ENCODE measurements around the gene TMEM186. TPM values are rescaled to one million over a fixed set of nuclear protein-coding genes. Genes with fewer than 3 reads are reported as not detected.

TMEM186 gene
- total and polyA plus RNA-seq, 9 of the 15 experiments (the other 6 are each of a cell fraction or from before 2014, with no cell fraction given), result 10.1 to 33.4 (median 16.4) TPM

- TF ChIP-seq HMBOX1 (IDR thresholded peaks at IDR 0.05), result peak; percentile 63; the same call in 1 of the 2 replicates
- TF ChIP-seq SMARCB1 (IDR thresholded peaks at IDR 0.05; ENCODE audit: insufficient read length, low read depth), result no peak
- TF ChIP-seq ZBED1 (IDR thresholded peaks at IDR 0.05), result no peak
- no peak for TF ChIP-seq NFE2L1 (tag; IDR thresholded peaks at IDR 0.05; ENCODE audit: borderline replicate concordance, low read depth)
- peak in 1 of 2 experiments; percentile 34; a peak in 1 of 4 replicates for TF ChIP-seq TRIM24 (IDR thresholded peaks at IDR 0.05)
- TF ChIP-seq POLR2A (conservative IDR thresholded peaks at IDR 0.05), result no peak
- TF ChIP-seq SMARCA4 (IDR thresholded peaks at IDR 0.05), result peak; percentile 66; the same call in 1 of the 2 replicates
- peak; percentile 53 for TF ChIP-seq DPF2 (IDR thresholded peaks at IDR 0.05)
- TF ChIP-seq HEY1 (CRISPR knock-in tag; IDR thresholded peaks at IDR 0.05; ENCODE audit: borderline replicate concordance), result no peak
- TF ChIP-seq BACH1 (tag; IDR thresholded peaks at IDR 0.05), result no peak
- TF ChIP-seq HDAC1 (IDR thresholded peaks at IDR 0.05), result peak in 1 of 2 experiments; percentile 47; a peak in 1 of 4 replicates
- no peak for TF ChIP-seq PTTG1 (tag; IDR thresholded peaks at IDR 0.05; ENCODE audit: low read depth)
- TF ChIP-seq RNF219 (CRISPR knock-in tag; IDR thresholded peaks at IDR 0.05), result no peak
- no peak for TF ChIP-seq RERE (CRISPR knock-in tag; IDR thresholded peaks at IDR 0.05; ENCODE audit: borderline replicate concordance)
- peak; percentile 75 for TF ChIP-seq CBFA2T2 (conservative IDR thresholded peaks at IDR 0.05)
- TF ChIP-seq AFF4 (CRISPR knock-in tag; IDR thresholded peaks at IDR 0.05), result no peak
- TF ChIP-seq KDM1A (IDR thresholded peaks at IDR 0.05), result peak; percentile 52 to 81
Measured at GRCh38 chr16:8804313-8804712, 6.9 kb upstream of the TMEM186 start (continued).

Data from K562 (cell line).